Left renal pelvis (tissue), 4 donors: Measurements from ENCODE around the gene ITGA1. TPM values are rescaled to one million over a fixed set of nuclear protein-coding genes. Genes with fewer than 3 reads are reported as not detected.

Experiments
- DNase-seq, 4 donors: peaks; one replicate each; pipeline ENCODE4 v3.0.0-alpha.2; 2013; ENCODE audit warnings: low read depth in 4 of 4, low spot score in 3 of 4
- polyA plus RNA-seq, 4 donors: library from polyadenylated mRNA; unstranded; fragments of 120-200 nt; gene quantifications; one replicate each; pipeline ENCODE4 v1.2.1, GENCODE V29; 2013; ENCODE audit not compliant: insufficient read length in 4 of 4

ITGA1 gene
- polyA plus RNA-seq, 4 donors, result 49.2 to 65.2 (median 58.1) TPM

GRCh38 chr5:52893105-52893504 lies 105.4 kb downstream of the ITGA1 start:
- no peak for DNase-seq

DNA sequence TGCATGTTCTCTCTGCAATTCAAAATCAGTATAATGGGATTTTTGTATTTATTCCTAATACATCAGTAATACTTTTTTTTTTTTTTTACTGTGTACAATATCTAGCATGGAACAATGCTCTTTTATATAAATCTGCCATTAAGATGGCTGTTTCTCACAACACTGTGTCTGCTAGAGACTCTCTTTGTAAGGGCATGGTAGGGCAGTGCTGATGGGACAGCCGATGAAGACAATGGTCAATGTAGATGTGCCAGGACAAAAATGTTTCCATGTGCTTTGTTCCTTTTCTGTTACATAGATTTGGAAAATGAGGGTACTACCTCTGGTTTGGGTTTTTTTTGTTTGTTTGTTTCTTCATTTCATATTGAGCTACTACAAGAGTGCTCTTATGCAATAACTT lies 106.1 kb downstream of the ITGA1 start:
- no peak for DNase-seq

GRCh38 chr5:52894451-52894850 lies 106.7 kb downstream of the ITGA1 start:
- no peak for DNase-seq

- peak; percentile 61 to 69 (median 63) for DNase-seq
Observed at GRCh38 chr5:52895075-52895474, 107.4 kb downstream of the ITGA1 start.

DNA sequence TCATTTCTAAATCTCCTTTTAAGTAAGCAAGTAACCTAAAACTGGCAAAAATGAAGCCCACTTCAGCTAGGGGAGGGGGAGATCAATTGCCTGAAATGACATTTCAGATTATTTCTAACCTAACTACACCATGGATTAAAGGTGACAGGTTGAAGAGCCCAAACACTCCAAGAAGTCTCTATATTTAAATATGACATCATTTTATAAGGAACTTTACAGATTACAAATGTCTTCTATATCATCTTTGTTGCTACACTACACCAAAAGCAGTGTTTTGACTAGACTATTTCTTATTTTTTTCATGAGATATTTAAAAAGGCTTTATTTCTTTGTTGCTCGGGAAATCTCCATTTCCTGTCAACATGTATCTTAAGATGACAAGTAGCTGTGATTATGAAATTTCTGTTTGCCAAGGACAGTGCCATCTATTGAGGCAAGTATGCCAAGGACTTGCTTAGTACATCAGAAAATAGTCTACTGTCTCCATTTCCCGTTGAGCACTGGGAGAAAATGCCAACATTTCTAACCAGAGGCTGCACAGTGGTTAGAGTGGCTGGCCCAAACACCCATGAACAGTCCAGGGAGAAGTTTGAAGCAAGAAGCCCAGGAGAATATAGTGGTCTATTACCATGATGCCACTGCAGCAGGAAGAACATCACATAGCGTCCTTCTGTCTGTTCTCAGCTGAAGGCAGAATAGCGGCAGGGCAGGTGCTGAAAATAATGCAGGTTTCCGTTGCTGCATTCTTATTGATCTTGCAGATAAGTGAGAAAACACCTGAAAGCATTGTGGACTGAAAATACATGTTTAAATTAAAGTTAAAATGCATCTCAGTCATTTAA lies 108.1 kb downstream of the ITGA1 start:
- DNase-seq, result no peak

- no peak for DNase-seq
Observed at GRCh38 chr5:52896534-52897237, 109.0 kb downstream of the ITGA1 start.

- DNase-seq, result no peak
Observed at GRCh38 chr5:52897238-52897614, 109.5 kb downstream of the ITGA1 start.

GRCh38 chr5:52898961-52899680 lies 111.4 kb downstream of the ITGA1 start:
- DNase-seq, result no peak

- no peak for DNase-seq
Observed at GRCh38 chr5:52903142-52903541, 115.4 kb downstream of the ITGA1 start.

GRCh38 chr5:52906343-52906742 lies 118.6 kb downstream of the ITGA1 start:
- no peak for DNase-seq

- DNase-seq, result no peak
Observed at GRCh38 chr5:52906845-52907244, 119.1 kb downstream of the ITGA1 start.

DNA sequence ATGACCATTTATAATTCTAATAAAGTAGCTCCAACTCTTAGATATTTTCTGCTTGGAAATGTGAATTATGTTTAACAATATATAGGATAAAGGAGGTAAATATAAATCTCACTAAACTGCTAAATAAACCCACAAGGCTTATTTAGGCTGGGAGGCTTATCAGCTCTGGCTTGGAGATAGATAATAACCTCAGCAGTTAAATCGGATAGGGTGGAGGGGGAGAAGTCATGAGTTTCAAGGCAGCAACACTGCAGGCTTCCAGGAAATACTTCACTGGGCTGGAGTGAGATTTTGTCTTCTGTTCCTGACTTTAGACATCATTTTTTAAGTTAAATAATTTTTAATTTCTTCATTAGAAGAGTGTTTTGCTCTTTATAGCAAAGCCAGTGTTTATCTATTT lies 121.5 kb downstream of the ITGA1 start:
- DNase-seq, result no peak

GRCh38 chr5:52910071-52910470 lies 122.4 kb downstream of the ITGA1 start:
- no peak for DNase-seq

- peak in 2 of 4 donors; percentile 63 to 64 for DNase-seq
Observed at GRCh38 chr5:52915176-52915875, 127.6 kb downstream of the ITGA1 start.

GRCh38 chr5:52920929-52921328 lies 133.2 kb downstream of the ITGA1 start:
- DNase-seq, result no peak

- DNase-seq, result no peak
Observed at GRCh38 chr5:52922384-52922783, 134.7 kb downstream of the ITGA1 start.

- no peak for DNase-seq
Observed at GRCh38 chr5:52924456-52924855, 136.7 kb downstream of the ITGA1 start.

- DNase-seq, result no peak
Observed at GRCh38 chr5:52925001-52925400, 137.3 kb downstream of the ITGA1 start.

DNA sequence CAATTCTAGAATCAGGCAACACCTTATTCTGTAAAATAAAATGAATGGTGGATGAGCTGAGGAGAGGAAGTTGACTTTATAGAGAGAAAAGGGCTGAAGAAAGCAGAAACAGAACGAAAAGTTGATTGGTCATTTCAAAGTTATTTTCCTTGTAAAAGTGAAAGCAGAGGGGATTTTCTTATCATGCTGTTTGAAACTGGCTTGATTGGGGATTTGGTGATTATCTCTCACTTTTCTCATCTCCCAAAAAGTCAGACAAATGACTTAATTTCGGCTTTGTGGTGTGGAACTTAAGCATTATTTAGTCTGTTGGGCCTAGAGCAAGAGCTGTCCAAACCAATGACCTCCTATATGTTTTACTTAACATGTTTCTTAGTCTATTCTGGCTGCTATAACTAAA lies 141.0 kb downstream of the ITGA1 start:
- DNase-seq, result no peak

DNA sequence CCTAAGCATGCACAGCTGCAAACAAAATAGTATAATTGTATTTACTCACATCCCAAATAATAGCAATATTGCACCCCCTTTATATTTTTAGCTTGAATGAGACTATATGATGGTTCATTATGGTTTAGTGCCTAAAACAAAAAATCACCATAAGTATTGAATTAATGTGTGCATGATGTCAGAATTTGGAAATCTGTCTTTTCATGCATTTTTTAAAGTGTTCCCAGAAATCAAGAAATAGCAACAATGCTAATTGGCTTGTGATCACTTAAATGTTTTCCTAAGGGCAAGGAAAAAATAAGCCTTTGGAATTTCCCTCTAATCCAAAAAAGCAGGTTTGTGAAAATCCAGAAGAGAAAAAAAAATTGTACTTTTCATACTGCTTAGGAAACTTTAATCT lies 150.5 kb downstream of the ITGA1 start:
- no peak for DNase-seq

DNA sequence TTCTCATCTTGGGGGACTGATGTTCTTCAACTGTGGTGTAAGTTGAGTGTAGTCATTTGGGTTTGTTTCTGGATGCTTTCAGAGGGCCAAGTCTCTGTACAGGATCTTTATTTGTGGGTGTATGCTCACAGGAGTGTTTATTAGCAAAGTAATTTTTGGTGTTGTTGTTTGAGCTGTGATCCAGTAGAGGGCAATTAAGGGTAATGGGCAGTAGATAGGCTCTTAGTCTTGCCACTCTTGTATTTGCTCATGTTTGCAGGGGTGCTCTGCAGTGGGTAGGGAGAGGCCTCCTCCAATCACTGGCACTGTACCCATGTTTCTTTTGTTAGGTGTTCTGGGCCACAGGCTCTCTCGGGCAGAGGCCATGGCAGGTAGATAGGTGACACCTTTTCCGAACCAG lies 155.6 kb downstream of the ITGA1 start:
- no peak for DNase-seq
